ENCODE measurements around the gene FAM163B.
"Not testable (repeated sequence)": the region's sequence is repeated elsewhere in the genome, so short reads cannot be mapped to it uniquely, and the experiment has no call there.

FAM163B gene

GRCh38 chr9:133571391-133571890 lies 37.7 kb downstream of the FAM163B start:
- DNase-seq (ENCODE audit: extremely low read depth in 1 of 2, low read depth in 1 of 2) = no peak

GRCh38 chr9:133570691-133571080 lies 38.5 kb downstream of the FAM163B start:
- DNase-seq (ENCODE audit: extremely low read depth in 1 of 2, low read depth in 1 of 2) = no peak

GRCh38 chr9:133569891-133570690 lies 39.1 kb downstream of the FAM163B start:
- DNase-seq (ENCODE audit: extremely low read depth in 1 of 2, low read depth in 1 of 2) = no peak

- DNase-seq (ENCODE audit: extremely low read depth in 1 of 2, low read depth in 1 of 2) = no peak
Measured at GRCh38 chr9:133569121-133569785, 39.9 kb downstream of the FAM163B start.

GRCh38 chr9:133568186-133568585 lies 41.0 kb downstream of the FAM163B start:
- no peak for DNase-seq (ENCODE audit: extremely low read depth in 1 of 2, low read depth in 1 of 2)

- no peak for DNase-seq (ENCODE audit: extremely low read depth in 1 of 2, low read depth in 1 of 2)
Measured at GRCh38 chr9:133566817-133567216, 42.4 kb downstream of the FAM163B start.

- no peak for DNase-seq (ENCODE audit: extremely low read depth in 1 of 2, low read depth in 1 of 2)
Measured at GRCh38 chr9:133566382-133566781, 42.8 kb downstream of the FAM163B start.

- no peak for DNase-seq (ENCODE audit: extremely low read depth in 1 of 2, low read depth in 1 of 2)
Measured at GRCh38 chr9:133564451-133565116, 44.6 kb downstream of the FAM163B start.

- not testable (repeated sequence) for DNase-seq (ENCODE audit: extremely low read depth in 1 of 2, low read depth in 1 of 2)
Measured at GRCh38 chr9:133563814-133564213, 45.4 kb downstream of the FAM163B start.

- DNase-seq (ENCODE audit: extremely low read depth in 1 of 2, low read depth in 1 of 2) = no peak
Measured at GRCh38 chr9:133563291-133563796, 45.8 kb downstream of the FAM163B start.

GRCh38 chr9:133562611-133563290 lies 46.4 kb downstream of the FAM163B start:
- no peak for DNase-seq (ENCODE audit: extremely low read depth in 1 of 2, low read depth in 1 of 2)

GRCh38 chr9:133561976-133562554 lies 47.1 kb downstream of the FAM163B start:
- no peak for DNase-seq (ENCODE audit: extremely low read depth in 1 of 2, low read depth in 1 of 2)

GRCh38 chr9:133560944-133561343 lies 48.2 kb downstream of the FAM163B start:
- DNase-seq (ENCODE audit: extremely low read depth in 1 of 2, low read depth in 1 of 2) = no peak

- DNase-seq (ENCODE audit: extremely low read depth in 1 of 2, low read depth in 1 of 2) = no peak
Measured at GRCh38 chr9:133560311-133560710, 48.9 kb downstream of the FAM163B start.

GRCh38 chr9:133558191-133559126 lies 50.7 kb downstream of the FAM163B start:
- DNase-seq (ENCODE audit: extremely low read depth in 1 of 2, low read depth in 1 of 2) = no peak

- DNase-seq (ENCODE audit: extremely low read depth in 1 of 2, low read depth in 1 of 2) = no peak
Measured at GRCh38 chr9:133557581-133557980, 51.6 kb downstream of the FAM163B start.

- DNase-seq (ENCODE audit: extremely low read depth in 1 of 2, low read depth in 1 of 2) = no peak
Measured at GRCh38 chr9:133556354-133556753, 52.8 kb downstream of the FAM163B start.

GRCh38 chr9:133554729-133555128 lies 54.5 kb downstream of the FAM163B start:
- DNase-seq (ENCODE audit: extremely low read depth in 1 of 2, low read depth in 1 of 2) = no peak

GRCh38 chr9:133553973-133554713 lies 55.0 kb downstream of the FAM163B start:
- DNase-seq (ENCODE audit: extremely low read depth in 1 of 2, low read depth in 1 of 2) = no peak
